Smooth muscle cell (in vitro differentiated cells): ENCODE data around the gene ITGB1BP2. TPM values are rescaled to one million over a fixed set of nuclear protein-coding genes. Genes with fewer than 3 reads are reported as not detected.

ENCODE experiments used
- DNase-seq: peaks from one replicate; lab custom pipeline; 2025; ENCODE audit not compliant: unreplicated experiment; lab: John Stamatoyannopoulos, UW
- H2AFZ ChIP-seq: fragments of 200-600 bp; sonication (generic); 2 replicates; pipeline ENCODE4 v1.6.0; 2016; ENCODE audit warnings: antibody characterized with exemption, low read depth, mild to moderate bottlenecking
- H3F3A ChIP-seq: fragments of 200-600 bp; sonication (generic); 2 replicates; pipeline ENCODE4 v1.6.0; 2017; ENCODE audit warnings: antibody characterized with exemption, low read depth
- H3K27ac ChIP-seq: fragments of 200-600 bp; sonication (generic); 2 replicates; pipeline ENCODE4 v1.5.1; 2016; ENCODE audit warnings: low read depth, mild to moderate bottlenecking
- H3K27me3 ChIP-seq: fragments of 200-600 bp; sonication (generic); 2 replicates; pipeline ENCODE4 v1.6.1; 2016; ENCODE audit warnings: low read depth, mild to moderate bottlenecking
- H3K36me3 ChIP-seq: fragments of 200-600 bp; sonication (generic); 2 replicates; pipeline ENCODE4 v1.5.1; 2016; ENCODE audit warnings: low read depth
- H3K4me1 ChIP-seq: fragments of 200-600 bp; sonication (generic); 2 replicates; pipeline ENCODE4 v1.5.1; 2016; ENCODE audit warnings: low read depth
- H3K4me2 ChIP-seq: fragments of 200-600 bp; sonication (generic); 2 replicates; pipeline ENCODE4 v1.6.0; 2016; ENCODE audit warnings: mild to moderate bottlenecking
- H3K4me3 ChIP-seq: fragments of 200-600 bp; sonication (generic); 2 replicates; pipeline ENCODE4 v1.5.1; 2016; ENCODE audit warnings: mild to moderate bottlenecking
- H3K79me2 ChIP-seq: fragments of 200-600 bp; sonication (generic); 2 replicates; pipeline ENCODE4 v1.6.0; 2016; ENCODE audit warnings: low read depth, mild to moderate bottlenecking
- H3K9ac ChIP-seq: fragments of 200-600 bp; sonication (generic); 2 replicates; pipeline ENCODE4 v1.6.0; 2016; ENCODE audit warnings: low read depth
- H3K9me3 ChIP-seq: fragments of 200-600 bp; sonication (generic); replicated peaks from 2 replicates; pipeline ENCODE4 v1.5.1; 2016; ENCODE audit warnings: low read depth
- H4K20me1 ChIP-seq: fragments of 200-600 bp; sonication (generic); 2 replicates; pipeline ENCODE4 v1.6.0; 2016; ENCODE audit warnings: low read depth
- WGBS: methylation state at CpG from one replicate; pipeline ENCODE4 v1.1.7; 2016; ENCODE audit warnings: low lambda C conversion rate; 5-methylcytosine and 5-hydroxymethylcytosine counted together
- polyA plus RNA-seq: library from polyadenylated mRNA; unstranded; fragments of >200 nt; fragmentation: Nextera tagmentation; extraction: Ambion mirVana; gene quantifications from 2 replicates; pipeline ENCODE4 v1.2.1, GENCODE V29; 2016
- total RNA-seq: library from RNA; depleted of rRNA; stranded (reverse); fragments of >200 nt; gene quantifications from 2 replicates; pipeline ENCODE4 v1.2.3, GENCODE V29; 2014
- TF ChIP-seq, protein P1 (sequence below): fragments of 200-600 bp; sonication (generic); IDR thresholded peaks from 2 replicates; pipeline ENCODE4 v1.5.1; 2017; ENCODE audit warnings: borderline replicate concordance, mild to moderate bottlenecking, antibody characterized with exemption; ENCODE audit not compliant: insufficient read depth, poor library complexity, severe bottlenecking

Gene ITGB1BP2
- total and polyA plus RNA-seq, 2 experiments from 2014 or later = 2.0 TPM; not detected in 1

DNA sequence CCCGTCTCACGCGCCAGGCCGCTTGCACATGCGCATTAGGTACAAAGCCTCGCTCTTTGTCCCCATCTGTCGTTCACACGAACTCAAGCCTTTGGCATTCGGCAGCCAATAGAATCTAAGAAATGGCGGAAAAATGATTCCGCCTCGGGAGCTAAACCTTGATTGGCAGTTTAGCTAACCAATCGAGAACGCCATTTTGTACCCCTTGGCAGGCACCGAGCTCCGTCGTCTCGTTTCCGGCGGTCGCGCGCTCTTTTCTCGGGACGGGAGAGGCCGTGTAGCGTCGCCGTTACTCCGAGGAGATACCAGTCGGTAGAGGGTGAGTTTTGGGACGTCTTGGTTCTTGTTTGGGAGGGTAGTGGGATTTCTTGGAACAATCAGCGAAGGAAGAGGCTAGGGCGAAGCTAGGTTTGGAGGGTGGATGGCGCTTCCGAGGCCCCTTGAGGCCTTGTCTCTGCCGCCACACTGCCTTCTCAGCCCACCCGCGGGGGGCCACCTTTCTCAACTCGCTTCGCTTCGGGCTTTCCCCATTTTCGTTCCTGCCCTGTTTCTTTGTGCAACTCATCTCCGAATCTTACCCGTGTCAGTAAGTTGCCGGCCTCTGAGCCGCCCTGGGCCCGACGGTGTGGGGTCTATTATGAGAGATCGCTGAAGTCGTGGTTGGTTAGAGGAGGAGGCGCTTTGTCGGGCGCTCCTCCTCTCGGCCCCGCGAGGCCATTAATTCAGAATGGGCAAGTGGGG, 18.0 kb upstream of the ITGB1BP2 start, which contains the start of gene NONO:
NONO (plus strand) TSS at position 233 of the 741 bp plus-strand sequence. CDS start 7,003 bp downstream, outside the sequence.
- peak within 1 kb of the TSS; percentile 91 for H3K4me2 ChIP-seq
- peak; percentile 65 for DNase-seq
- no peaks in the 10 kb centered on the region for H3K27me3 ChIP-seq
- H3K79me2 ChIP-seq = peaks cover 48% of the 10 kb centered on the region
- H3K4me1 ChIP-seq = peaks cover 17% of the 10 kb centered on the region
- no peaks in the 10 kb centered on the region for H3K9me3 ChIP-seq
- H3K4me3 ChIP-seq = peak within 1 kb of the TSS; percentile 82
- TF ChIP-seq, protein P1, sequence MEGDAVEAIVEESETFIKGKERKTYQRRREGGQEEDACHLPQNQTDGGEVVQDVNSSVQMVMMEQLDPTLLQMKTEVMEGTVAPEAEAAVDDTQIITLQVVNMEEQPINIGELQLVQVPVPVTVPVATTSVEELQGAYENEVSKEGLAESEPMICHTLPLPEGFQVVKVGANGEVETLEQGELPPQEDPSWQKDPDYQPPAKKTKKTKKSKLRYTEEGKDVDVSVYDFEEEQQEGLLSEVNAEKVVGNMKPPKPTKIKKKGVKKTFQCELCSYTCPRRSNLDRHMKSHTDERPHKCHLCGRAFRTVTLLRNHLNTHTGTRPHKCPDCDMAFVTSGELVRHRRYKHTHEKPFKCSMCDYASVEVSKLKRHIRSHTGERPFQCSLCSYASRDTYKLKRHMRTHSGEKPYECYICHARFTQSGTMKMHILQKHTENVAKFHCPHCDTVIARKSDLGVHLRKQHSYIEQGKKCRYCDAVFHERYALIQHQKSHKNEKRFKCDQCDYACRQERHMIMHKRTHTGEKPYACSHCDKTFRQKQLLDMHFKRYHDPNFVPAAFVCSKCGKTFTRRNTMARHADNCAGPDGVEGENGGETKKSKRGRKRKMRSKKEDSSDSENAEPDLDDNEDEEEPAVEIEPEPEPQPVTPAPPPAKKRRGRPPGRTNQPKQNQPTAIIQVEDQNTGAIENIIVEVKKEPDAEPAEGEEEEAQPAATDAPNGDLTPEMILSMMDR = no peak
- peak within 1 kb of the TSS; percentile 94 for H3K27ac ChIP-seq
- peaks cover 49% of the 10 kb centered on the region for H4K20me1 ChIP-seq
- peak within 1 kb of the TSS; percentile 38 for H2AFZ ChIP-seq
- H3K9ac ChIP-seq = peak within 1 kb of the TSS; percentile 96
- no peaks in the 10 kb centered on the region for H3K36me3 ChIP-seq
- WGBS = 36% methylated on average over 53 of the region's 57 CpGs
- no peaks in the 10 kb centered on the region for H3F3A ChIP-seq

DNA sequence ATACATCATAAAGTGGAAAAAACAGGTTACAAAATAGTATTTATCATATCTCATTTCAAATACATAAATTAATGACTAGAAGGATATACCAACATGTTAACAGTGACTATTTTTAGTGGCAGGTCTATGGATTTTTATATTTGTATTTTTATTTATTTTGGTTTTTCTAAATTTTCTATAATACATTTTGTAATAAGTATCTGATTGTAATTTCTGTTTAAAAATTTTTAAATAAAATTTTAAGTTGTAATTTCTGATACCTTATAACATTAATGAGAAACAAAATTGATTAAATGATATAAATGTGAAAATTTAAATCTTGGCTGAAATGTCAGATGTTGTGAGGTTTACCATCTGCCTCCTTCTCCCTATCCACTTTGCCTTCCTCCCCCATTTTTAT, 15.6 kb upstream of the ITGB1BP2 start:
- Histone ChIP-seq H2AFZ (no peak overlapping the region), H3F3A (no peaks in the 10 kb centered on the region), H3K4me2 (peak overlapping the region; percentile 91), H3K36me3 (peaks cover 4% of the 10 kb centered on the region), H4K20me1 (peaks cover 72% of the 10 kb centered on the region), H3K27me3 (no peaks in the 10 kb centered on the region), H3K9me3 (no peaks in the 10 kb centered on the region), H3K79me2 (peaks cover 70% of the 10 kb centered on the region), H3K27ac (no peak overlapping the region), H3K9ac (peak overlapping the region; percentile 96), H3K4me3 (peak overlapping the region; percentile 82), H3K4me1 (peaks cover 17% of the 10 kb centered on the region)
- TF ChIP-seq, protein P1 = no peak
- no peak for DNase-seq

DNA sequence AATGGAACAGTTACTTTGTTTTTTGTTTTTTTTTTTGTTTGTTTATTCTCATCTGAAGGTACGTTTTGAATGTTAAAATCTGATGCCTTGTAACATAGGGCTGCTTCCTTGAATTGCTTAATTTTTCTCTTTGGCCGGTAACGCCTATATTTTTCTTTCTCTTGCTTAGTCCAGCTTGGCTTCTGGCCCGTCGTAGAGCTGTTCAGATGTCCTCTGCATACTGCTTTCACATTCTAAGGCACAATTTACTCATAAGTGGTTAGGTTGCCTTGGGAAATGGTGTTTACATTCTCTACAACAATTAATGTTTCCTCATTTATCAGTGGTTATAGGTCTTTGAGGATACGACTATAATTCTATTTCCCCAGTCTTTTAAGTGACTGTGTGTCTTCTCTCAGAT, 10.2 kb upstream of the ITGB1BP2 start:
- Histone ChIP-seq H3K27ac (peak overlapping the region; percentile 5), H2AFZ (no peak overlapping the region), H3K36me3 (peaks cover 10% of the 10 kb centered on the region), H4K20me1 (peaks cover 87% of the 10 kb centered on the region), H3K4me1 (peaks cover 3% of the 10 kb centered on the region), H3K27me3 (no peaks in the 10 kb centered on the region), H3K9me3 (no peaks in the 10 kb centered on the region), H3K4me3 (no peak overlapping the region), H3F3A (peaks cover 3% of the 10 kb centered on the region), H3K9ac (no peak overlapping the region), H3K79me2 (peaks cover 48% of the 10 kb centered on the region), H3K4me2 (no peak overlapping the region)
- no peak for DNase-seq
- WGBS = 87% methylated on average over 6 of the region's 6 CpGs
- TF ChIP-seq, protein P1 = no peak
